MCF 10A (cell line): ENCODE results near the gene CFAP46. TPM values are rescaled to one million over a fixed set of nuclear protein-coding genes. Genes with fewer than 3 reads are reported as not detected.

Experiments used
- BruUV-seq: library from RNA; stranded (reverse); fragments of 400-500 nt; replicated peaks from 2 replicates; lab custom pipeline; 2021; lab: Mats Ljungman, UMichigan
- CTCF ChIA-PET: fragments of 300-600 bp; sonication (Branson Sonifier 250); formaldehyde crosslinking; extraction: SDS; loops from one replicate; lab custom pipeline; 2021; ENCODE audit warnings: antibody characterized with exemption, inconsistent platforms; lab: Yijun Ruan, JAX
- POLR2A ChIA-PET: fragments of 300-600, 350-650 bp; sonication (Branson Sonifier 250); formaldehyde crosslinking; extraction: SDS; loops from one replicate; lab custom pipeline; 2020; ENCODE audit warnings: antibody characterized with exemption, inconsistent platforms; lab: Yijun Ruan, JAX
- DNase-seq: peaks from one replicate; pipeline ENCODE4 v3.0.0-alpha.2; 2018; ENCODE audit not compliant: unreplicated experiment
- H3K27ac Mint-ChIP-seq: one replicate; pipeline ENCODE4 v1.8.0; 2022; ENCODE audit warnings: mild to moderate bottlenecking, low read depth, mixed read lengths; ENCODE audit not compliant: unreplicated experiment
- H3K27me3 Mint-ChIP-seq: one replicate; pipeline ENCODE4 v1.8.0; 2022; ENCODE audit warnings: mixed read lengths; ENCODE audit not compliant: insufficient read depth, unreplicated experiment
- H3K36me3 Mint-ChIP-seq: one replicate; pipeline ENCODE4 v1.8.0; 2022; ENCODE audit warnings: mild to moderate bottlenecking, moderate library complexity, mixed read lengths; ENCODE audit not compliant: insufficient read depth, unreplicated experiment
- H3K4me1 Mint-ChIP-seq: one replicate; pipeline ENCODE4 v1.8.0; 2022; ENCODE audit warnings: mixed read lengths; ENCODE audit not compliant: insufficient read depth, unreplicated experiment
- H3K4me3 Mint-ChIP-seq: one replicate; pipeline ENCODE4 v1.8.0; 2022; ENCODE audit warnings: mild to moderate bottlenecking, moderate library complexity, mixed read lengths; ENCODE audit not compliant: unreplicated experiment
- H3K9me3 Mint-ChIP-seq: one replicate; pipeline ENCODE4 v1.8.0; 2022; ENCODE audit warnings: mixed read lengths; ENCODE audit not compliant: unreplicated experiment
- intact Hi-C: fragments of 100-400 bp; cut with micrococcal nuclease; formaldehyde crosslinking; loops from 2 replicates; pipeline ENCODE4 v1.14.1; 2022
- total RNA-seq: library from RNA; stranded (reverse); gene quantifications from 2 replicates; pipeline ENCODE4 v1.2.3, GENCODE V29; 2022
- TF ChIP-seq, protein P1 (sequence below): fragments of 200-600 bp; IDR thresholded peaks from one replicate; pipeline ENCODE4 v1.8.0; 2022; ENCODE audit warnings: antibody characterized with exemption, mild to moderate bottlenecking; ENCODE audit not compliant: unreplicated experiment

CFAP46 gene
- total RNA-seq, 1 experiment from 2014 or later = 0.33 TPM

DNA sequence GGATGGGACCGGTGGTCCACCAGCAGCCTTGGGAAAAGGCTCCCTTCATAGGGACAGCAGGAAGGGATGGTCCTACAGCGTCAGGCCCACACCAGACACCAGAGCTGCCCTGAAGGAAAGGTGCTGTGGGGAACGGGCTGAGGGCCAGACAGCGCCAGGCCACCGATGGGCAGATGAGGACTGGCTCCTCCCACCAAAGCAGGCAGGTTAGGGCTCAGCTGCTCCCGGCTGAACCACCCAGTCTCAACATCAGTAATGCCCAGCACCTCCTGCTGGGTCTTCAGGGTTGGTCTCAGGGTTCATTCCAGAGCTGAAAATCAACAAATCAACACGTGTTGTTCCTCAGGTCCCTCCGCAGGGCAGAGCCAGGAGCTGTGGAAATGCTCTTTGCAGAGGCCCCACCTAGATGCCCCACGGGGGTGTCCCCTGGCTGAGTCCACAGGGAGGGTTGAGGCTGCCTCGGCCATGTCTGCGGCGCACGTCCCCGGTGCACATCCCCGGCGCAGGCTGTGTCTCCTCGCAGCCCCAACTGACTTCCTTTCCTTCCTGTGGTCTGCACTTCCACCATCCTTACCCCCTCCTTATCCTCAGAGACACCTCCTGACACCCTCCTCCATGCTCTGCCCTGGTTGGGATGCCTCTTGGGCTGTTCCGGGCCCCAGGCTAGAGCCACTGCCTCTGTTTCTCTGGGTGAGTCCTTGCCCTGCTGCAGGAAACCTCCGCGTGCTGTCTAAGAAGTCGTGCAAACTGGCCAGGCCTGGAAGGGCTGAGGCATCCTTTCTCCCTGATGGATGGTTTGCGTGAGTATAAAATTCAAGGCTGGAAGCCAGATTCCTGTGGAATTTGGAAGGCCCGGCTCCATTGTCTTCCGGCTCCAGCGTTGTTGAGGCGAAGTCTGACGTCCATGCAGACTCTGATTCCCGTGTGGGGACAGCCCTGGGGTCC is 32.8 kb upstream of the CFAP46 start:
- Mint-ChIP-seq H3K27me3 (peaks cover 28% of the 10 kb centered on the region), H3K9me3 (no peaks in the 10 kb centered on the region), H3K4me1 (no peaks in the 10 kb centered on the region), H3K36me3 (no peaks in the 10 kb centered on the region), H3K4me3 (no peak overlapping the region), H3K27ac (no peak overlapping the region)
- intact Hi-C loops = no loop called here
- BruUV-seq = no TSS peak
- DNase-seq = no peak
- POLR2A ChIA-PET = interaction anchor here (0.7 kb wide), 1 partner anchor 33 kb away, joined by 3 read pairs; the partner anchor contains the start of gene CFAP46
- TF ChIP-seq, protein P1, sequence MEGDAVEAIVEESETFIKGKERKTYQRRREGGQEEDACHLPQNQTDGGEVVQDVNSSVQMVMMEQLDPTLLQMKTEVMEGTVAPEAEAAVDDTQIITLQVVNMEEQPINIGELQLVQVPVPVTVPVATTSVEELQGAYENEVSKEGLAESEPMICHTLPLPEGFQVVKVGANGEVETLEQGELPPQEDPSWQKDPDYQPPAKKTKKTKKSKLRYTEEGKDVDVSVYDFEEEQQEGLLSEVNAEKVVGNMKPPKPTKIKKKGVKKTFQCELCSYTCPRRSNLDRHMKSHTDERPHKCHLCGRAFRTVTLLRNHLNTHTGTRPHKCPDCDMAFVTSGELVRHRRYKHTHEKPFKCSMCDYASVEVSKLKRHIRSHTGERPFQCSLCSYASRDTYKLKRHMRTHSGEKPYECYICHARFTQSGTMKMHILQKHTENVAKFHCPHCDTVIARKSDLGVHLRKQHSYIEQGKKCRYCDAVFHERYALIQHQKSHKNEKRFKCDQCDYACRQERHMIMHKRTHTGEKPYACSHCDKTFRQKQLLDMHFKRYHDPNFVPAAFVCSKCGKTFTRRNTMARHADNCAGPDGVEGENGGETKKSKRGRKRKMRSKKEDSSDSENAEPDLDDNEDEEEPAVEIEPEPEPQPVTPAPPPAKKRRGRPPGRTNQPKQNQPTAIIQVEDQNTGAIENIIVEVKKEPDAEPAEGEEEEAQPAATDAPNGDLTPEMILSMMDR = no peak
- CTCF ChIA-PET = no interaction called here

DNA sequence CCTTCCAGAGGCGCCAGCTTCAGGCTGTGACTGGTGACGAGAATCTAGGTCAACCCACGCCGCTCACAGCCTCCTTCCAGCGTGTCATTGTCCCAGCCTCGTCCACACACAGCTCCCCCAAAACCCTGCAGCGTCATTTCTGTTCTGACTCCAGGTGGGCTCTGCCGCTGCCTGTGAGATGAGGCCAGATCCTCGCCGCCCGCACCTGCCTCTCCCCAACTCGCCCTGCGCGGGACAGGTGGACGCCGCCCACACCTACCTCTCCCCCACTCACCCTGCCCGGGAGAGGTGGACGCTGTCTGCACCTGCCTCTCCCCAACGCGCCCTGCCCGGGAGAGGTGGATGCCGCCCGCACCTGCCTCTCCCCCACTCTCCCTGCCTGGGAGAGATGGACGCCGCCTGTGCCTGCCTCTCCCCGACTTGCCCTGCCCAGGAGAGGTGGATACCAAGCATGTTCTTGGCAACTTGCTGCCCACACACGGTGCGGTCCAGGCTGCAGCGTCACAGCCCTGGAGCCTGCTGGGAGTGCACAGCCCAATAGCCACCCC is 32.0 kb upstream of the CFAP46 start:
- intact Hi-C loops = no loop called here
- TF ChIP-seq, protein P1 = no peak
- no peak for DNase-seq
- no TSS peak for BruUV-seq
- Mint-ChIP-seq H3K27me3 (peaks cover 37% of the 10 kb centered on the region), H3K9me3 (peaks cover 3% of the 10 kb centered on the region), H3K4me3 (no peak overlapping the region), H3K36me3 (no peaks in the 10 kb centered on the region), H3K4me1 (no peaks in the 10 kb centered on the region), H3K27ac (no peak overlapping the region)
- CTCF ChIA-PET = no interaction called here
- POLR2A ChIA-PET = interaction anchor here (0.7 kb wide), 1 partner anchor 32 kb away, joined by 3 read pairs; the partner anchor contains the start of gene CFAP46

DNA sequence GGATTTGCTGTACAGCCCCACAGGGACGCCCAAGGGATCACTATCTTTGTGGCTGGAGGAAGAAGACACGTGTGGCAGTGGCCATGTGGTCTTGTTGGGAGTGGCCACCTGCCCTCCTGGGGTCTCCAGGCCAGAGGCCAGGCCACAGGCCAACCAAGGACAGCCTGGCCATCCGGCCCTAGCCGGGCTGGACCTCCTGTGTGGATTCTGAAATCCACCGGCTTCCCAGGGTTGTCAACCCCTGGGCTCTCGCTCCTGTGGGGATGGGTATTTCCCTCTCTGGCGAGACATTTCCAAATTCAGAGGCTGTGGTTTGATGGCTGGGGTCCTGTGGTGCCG is 31.5 kb upstream of the CFAP46 start:
- peaks cover 41% of the 10 kb centered on the region for H3K27me3 Mint-ChIP-seq
- no peaks in the 10 kb centered on the region for H3K4me1 Mint-ChIP-seq
- H3K36me3 Mint-ChIP-seq = no peaks in the 10 kb centered on the region
- peaks cover 7% of the 10 kb centered on the region for H3K9me3 Mint-ChIP-seq
- no peak for DNase-seq
- ChIA-PET POLR2A (no interaction called here), CTCF (no interaction called here)
- H3K4me3 Mint-ChIP-seq = no peak overlapping the region
- TF ChIP-seq, protein P1 = no peak
- no peak overlapping the region for H3K27ac Mint-ChIP-seq
- intact Hi-C loops = no loop called here
- BruUV-seq = no TSS peak
